ENCODE data around the gene PIGU.

The PIGU gene

GRCh38 chr20:34574861-34575260, 102.0 kb downstream of the PIGU start:
- Histone ChIP-seq H3K36me3 (no peaks in the 10 kb centered on the region), H3K4me3 (ENCODE audit: low read depth, low read length) (no peak overlapping the region), H3K9me3 (no peaks in the 10 kb centered on the region), H3K27me3 (no peaks in the 10 kb centered on the region), H3K4me1 (no peaks in the 10 kb centered on the region)
- no peak for DNase-seq
- TF ChIP-seq, protein P1, sequence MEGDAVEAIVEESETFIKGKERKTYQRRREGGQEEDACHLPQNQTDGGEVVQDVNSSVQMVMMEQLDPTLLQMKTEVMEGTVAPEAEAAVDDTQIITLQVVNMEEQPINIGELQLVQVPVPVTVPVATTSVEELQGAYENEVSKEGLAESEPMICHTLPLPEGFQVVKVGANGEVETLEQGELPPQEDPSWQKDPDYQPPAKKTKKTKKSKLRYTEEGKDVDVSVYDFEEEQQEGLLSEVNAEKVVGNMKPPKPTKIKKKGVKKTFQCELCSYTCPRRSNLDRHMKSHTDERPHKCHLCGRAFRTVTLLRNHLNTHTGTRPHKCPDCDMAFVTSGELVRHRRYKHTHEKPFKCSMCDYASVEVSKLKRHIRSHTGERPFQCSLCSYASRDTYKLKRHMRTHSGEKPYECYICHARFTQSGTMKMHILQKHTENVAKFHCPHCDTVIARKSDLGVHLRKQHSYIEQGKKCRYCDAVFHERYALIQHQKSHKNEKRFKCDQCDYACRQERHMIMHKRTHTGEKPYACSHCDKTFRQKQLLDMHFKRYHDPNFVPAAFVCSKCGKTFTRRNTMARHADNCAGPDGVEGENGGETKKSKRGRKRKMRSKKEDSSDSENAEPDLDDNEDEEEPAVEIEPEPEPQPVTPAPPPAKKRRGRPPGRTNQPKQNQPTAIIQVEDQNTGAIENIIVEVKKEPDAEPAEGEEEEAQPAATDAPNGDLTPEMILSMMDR (IDR thresholded peaks at IDR 0.05; ENCODE audit: low read depth, low read length) = no peak

- Histone ChIP-seq H3K4me1 (no peaks in the 10 kb centered on the region), H3K9me3 (no peaks in the 10 kb centered on the region), H3K4me3 (ENCODE audit: low read depth, low read length) (no peak overlapping the region), H3K36me3 (no peaks in the 10 kb centered on the region), H3K27me3 (no peaks in the 10 kb centered on the region)
- TF ChIP-seq, protein P1 (IDR thresholded peaks at IDR 0.05; ENCODE audit: low read depth, low read length) = no peak
- no peak for DNase-seq
These were observed 102.5 kb downstream of the PIGU start for GRCh38 chr20:34574426-34574825.

DNA sequence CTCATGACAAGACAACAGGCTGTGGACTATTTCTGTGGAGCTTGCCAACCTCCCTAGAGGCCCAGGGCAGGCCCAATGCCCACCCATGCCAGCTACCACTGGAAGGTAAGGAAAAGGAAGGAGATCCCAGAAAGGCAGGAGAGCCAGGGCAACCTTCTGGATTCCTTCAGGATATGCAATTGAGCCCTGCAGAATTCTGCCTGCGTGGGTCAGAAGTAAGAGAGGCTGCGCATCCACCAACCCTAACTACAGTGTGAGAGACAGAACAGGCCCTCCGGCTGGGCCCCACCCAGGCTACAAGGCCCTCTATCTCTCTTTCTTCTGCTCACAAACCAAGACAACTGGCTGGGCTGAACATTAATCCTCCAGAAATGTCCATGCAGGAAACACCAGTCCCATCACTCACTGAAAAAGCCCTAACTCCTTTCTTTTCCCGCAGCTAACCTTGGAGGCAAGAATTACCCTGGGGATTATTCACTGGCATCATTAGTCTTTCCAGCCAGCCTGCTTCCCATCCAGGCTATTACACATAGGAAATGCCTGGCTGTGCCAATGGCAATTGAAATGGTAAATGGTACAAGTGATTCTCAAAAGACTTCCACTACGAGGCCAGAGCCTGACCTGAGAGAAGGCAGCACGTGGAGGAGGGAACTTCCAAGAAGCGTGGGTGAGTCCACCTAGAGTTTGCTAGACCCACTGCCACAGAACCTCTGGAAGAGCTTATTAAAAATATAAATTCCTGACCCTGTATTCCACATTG, 103.2 kb downstream of the PIGU start:
- TF ChIP-seq, protein P1 (IDR thresholded peaks at IDR 0.05; ENCODE audit: low read depth, low read length) = no peak
- Histone ChIP-seq H3K4me3 (ENCODE audit: low read depth, low read length) (no peak overlapping the region), H3K9me3 (no peaks in the 10 kb centered on the region), H3K36me3 (no peaks in the 10 kb centered on the region), H3K4me1 (no peaks in the 10 kb centered on the region), H3K27me3 (no peaks in the 10 kb centered on the region)
- no peak for DNase-seq

- TF ChIP-seq, protein P1 (IDR thresholded peaks at IDR 0.05; ENCODE audit: low read depth, low read length) = no peak
- H3K4me1 ChIP-seq = no peaks in the 10 kb centered on the region
- no peaks in the 10 kb centered on the region for H3K36me3 ChIP-seq
- no peak overlapping the region for H3K4me3 ChIP-seq (ENCODE audit: low read depth, low read length)
- H3K9me3 ChIP-seq = no peaks in the 10 kb centered on the region
- H3K27me3 ChIP-seq = no peaks in the 10 kb centered on the region
- DNase-seq = no peak
These were observed 105.1 kb downstream of the PIGU start for GRCh38 chr20:34571753-34572152.

DNA sequence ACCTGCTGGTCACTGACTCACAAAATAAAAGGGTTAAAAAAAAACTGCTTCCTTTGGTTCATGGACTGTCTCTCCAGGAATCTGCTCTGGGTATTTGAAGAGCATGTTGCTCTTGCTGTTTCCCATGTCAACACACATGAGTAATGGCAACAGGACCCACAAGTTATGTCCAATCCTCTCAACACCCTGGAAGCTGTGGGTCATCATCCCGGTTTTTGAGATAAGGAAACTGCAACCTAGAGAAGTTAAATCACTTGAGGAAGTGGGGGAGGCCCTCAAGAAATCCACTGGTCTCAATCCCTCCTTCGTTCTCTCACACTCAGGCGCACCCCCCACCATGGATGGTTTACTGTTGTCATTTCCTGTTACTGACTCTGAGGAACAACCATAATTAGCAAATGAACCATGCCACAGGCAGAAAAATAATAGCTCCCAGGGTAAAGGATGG, 106.0 kb downstream of the PIGU start:
- no peak for DNase-seq
- TF ChIP-seq, protein P1 (IDR thresholded peaks at IDR 0.05; ENCODE audit: low read depth, low read length) = no peak
- Histone ChIP-seq H3K4me1 (peaks cover 7% of the 10 kb centered on the region; the same call in 1 of the 2 replicates), H3K9me3 (no peaks in the 10 kb centered on the region), H3K4me3 (ENCODE audit: low read depth, low read length) (no peak overlapping the region), H3K27me3 (no peaks in the 10 kb centered on the region), H3K36me3 (no peaks in the 10 kb centered on the region)

DNA sequence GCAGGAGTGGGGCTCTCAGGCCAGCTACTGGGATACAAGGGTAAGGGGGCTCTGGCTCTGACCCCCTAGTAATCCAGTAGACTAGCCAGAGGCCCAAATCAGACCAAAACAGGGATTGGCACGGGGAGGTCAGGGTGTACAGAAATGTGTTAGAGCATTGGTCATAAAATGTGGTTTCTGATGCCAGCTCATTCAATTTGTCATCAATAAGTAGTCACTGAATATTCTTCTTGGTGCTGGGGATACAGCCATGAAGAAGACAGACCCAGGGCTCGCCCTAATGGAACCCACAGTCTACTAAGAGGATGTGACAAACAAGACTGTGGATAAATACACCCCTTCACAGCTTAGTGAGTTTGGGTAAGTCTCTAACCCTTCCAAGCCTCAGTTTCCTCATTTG, 107.3 kb downstream of the PIGU start:
- no peaks in the 10 kb centered on the region for H3K9me3 ChIP-seq
- no peaks in the 10 kb centered on the region for H3K27me3 ChIP-seq
- no peak overlapping the region for H3K4me3 ChIP-seq (ENCODE audit: low read depth, low read length)
- TF ChIP-seq, protein P1 (IDR thresholded peaks at IDR 0.05; ENCODE audit: low read depth, low read length) = no peak
- H3K36me3 ChIP-seq = no peaks in the 10 kb centered on the region
- peaks cover 7% of the 10 kb centered on the region; the same call in 1 of the 2 replicates for H3K4me1 ChIP-seq
- DNase-seq = no peak

Measured in BE2C (cell line).